Vagina (tissue), 2 donors: ENCODE data around the gene STX11. TPM values are rescaled to one million over a fixed set of nuclear protein-coding genes. Genes with fewer than 3 reads are reported as not detected.

Experiments used
- DNase-seq, 2 donors: peaks; one replicate each; pipeline ENCODE4 v3.0.0-alpha.2; 2017; ENCODE audit errors: extremely low spot score in 2 of 2
- H3K27ac ChIP-seq: fragments of 200-600 bp; sonication (generic); one replicate; pipeline ENCODE4 v1.5.1; 2019
- H3K27me3 ChIP-seq: fragments of 200-600 bp; sonication (generic); one replicate; pipeline ENCODE4 v1.5.1; 2019
- H3K36me3 ChIP-seq, 2 donors: fragments of 200-600 bp; sonication (generic); one replicate each; pipeline ENCODE4 v1.5.1; 2017 to 2019
- H3K4me1 ChIP-seq: fragments of 200-600 bp; sonication (generic); one replicate; pipeline ENCODE4 v1.5.1; 2019
- H3K4me3 ChIP-seq, 2 donors: fragments of 200-600 bp; sonication (generic); 1 replicate in 1 of 2; 2 replicates in 1 of 2; pipeline ENCODE4 v1.5.1; 2016 to 2019
- H3K9me3 ChIP-seq: fragments of 200-600 bp; sonication (generic); one replicate; pipeline ENCODE4 v1.5.1; 2019
- POLR2A ChIP-seq, 2 donors: fragments of 450-650 bp; IDR thresholded peaks; one replicate each; pipeline ENCODE4 v1.6.1; 2017; ENCODE audit warnings: antibody characterized with exemption in 2 of 2, mild to moderate bottlenecking in 2 of 2, moderate library complexity in 2 of 2
- POLR2AphosphoS5 ChIP-seq, 2 donors: sonication (generic); formaldehyde crosslinking; IDR thresholded peaks; one replicate each; pipeline ENCODE4 v1.9.0; 2017; ENCODE audit warnings: antibody characterized with exemption in 2 of 2, mild to moderate bottlenecking in 2 of 2, low read depth in 1 of 2; ENCODE audit not compliant: insufficient read depth in 1 of 2
- intact Hi-C: fragments of 100-400 bp; cut with DNase I; formaldehyde crosslinking; loops from one replicate; pipeline ENCODE4 v1.15.1; 2023
- total RNA-seq: library from RNA; depleted of rRNA; stranded (reverse); fragments of >200 nt; gene quantifications from one replicate; pipeline ENCODE4 v1.2.3, GENCODE V29; 2016
- TF ChIP-seq, protein P1 (sequence below), 3 experiments: fragments of 450-650 bp in 2 of 3; fragments of 200-600 bp in 1 of 3; sonication (generic) in 1 of 3; IDR thresholded peaks; one replicate each; pipeline ENCODE4 v1.5.1; 2017 to 2019; ENCODE audit warnings: antibody characterized with exemption in 3 of 3, mild to moderate bottlenecking in 2 of 3, moderate library complexity in 2 of 3

STX11 gene
- total RNA-seq, 1 donor from 2014 or later, result 5.4 TPM

DNA sequence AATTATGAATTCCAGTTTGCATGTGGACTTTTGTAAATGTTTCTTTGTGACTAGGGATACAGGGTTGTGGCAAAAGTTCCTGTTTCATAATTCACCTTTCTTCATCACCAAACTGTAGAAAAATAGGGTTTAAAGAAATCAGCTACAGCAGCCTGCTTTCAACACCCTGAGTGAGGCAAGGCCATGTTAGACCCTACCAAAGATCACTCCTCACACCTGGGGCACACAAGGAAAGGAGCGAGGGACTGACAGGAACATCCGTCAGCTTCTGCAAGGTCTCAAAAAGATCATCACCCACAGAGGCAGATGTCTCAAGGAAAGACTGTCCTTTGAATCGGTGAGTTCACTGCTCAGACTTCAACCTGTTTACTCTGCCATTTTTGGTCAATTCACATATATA, 10.5 kb upstream of the STX11 start:
- TF ChIP-seq, protein P1, sequence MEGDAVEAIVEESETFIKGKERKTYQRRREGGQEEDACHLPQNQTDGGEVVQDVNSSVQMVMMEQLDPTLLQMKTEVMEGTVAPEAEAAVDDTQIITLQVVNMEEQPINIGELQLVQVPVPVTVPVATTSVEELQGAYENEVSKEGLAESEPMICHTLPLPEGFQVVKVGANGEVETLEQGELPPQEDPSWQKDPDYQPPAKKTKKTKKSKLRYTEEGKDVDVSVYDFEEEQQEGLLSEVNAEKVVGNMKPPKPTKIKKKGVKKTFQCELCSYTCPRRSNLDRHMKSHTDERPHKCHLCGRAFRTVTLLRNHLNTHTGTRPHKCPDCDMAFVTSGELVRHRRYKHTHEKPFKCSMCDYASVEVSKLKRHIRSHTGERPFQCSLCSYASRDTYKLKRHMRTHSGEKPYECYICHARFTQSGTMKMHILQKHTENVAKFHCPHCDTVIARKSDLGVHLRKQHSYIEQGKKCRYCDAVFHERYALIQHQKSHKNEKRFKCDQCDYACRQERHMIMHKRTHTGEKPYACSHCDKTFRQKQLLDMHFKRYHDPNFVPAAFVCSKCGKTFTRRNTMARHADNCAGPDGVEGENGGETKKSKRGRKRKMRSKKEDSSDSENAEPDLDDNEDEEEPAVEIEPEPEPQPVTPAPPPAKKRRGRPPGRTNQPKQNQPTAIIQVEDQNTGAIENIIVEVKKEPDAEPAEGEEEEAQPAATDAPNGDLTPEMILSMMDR (IDR thresholded peaks at IDR 0.05), result no peak
- TF ChIP-seq POLR2A (IDR thresholded peaks at IDR 0.05) (no peak), POLR2AphosphoS5 (IDR thresholded peaks at IDR 0.05; ENCODE audit: insufficient read depth in 1 of 2, low read depth in 1 of 2) (no peak)
- no peaks in the 10 kb centered on the region for H3K9me3 ChIP-seq
- DNase-seq, result no peak
- intact Hi-C loops, result no loop called here
- H3K27me3 ChIP-seq, result no peaks in the 10 kb centered on the region
- no peaks in the 10 kb centered on the region for H3K36me3 ChIP-seq
- H3K4me3 ChIP-seq, result no peak overlapping the region
- H3K4me1 ChIP-seq, result no peaks in the 10 kb centered on the region
- no peak overlapping the region for H3K27ac ChIP-seq

DNA sequence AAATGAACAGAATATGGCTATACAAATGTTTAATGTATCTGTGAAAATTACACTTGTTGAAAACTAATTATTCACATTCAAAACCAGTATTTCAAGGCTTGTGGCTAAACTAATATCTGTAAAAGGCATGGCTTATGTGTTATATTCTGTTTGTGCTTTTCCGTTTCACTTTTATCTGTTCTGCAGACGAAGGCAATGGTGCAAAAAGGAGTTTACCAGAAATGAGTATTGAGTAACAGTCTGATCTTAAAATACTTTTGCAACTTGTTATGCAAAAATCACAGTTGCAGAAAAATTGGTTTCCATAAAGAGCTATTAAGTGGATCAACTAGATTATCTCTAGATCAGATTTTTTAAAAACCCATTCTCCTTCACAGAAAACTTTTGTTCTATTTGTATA, 9.4 kb upstream of the STX11 start:
- Histone ChIP-seq H3K4me1 (no peaks in the 10 kb centered on the region), H3K9me3 (no peaks in the 10 kb centered on the region), H3K27ac (no peak overlapping the region), H3K27me3 (no peaks in the 10 kb centered on the region), H3K36me3 (no peaks in the 10 kb centered on the region), H3K4me3 (no peak overlapping the region)
- no peak for TF ChIP-seq POLR2AphosphoS5 (IDR thresholded peaks at IDR 0.05; ENCODE audit: insufficient read depth in 1 of 2, low read depth in 1 of 2)
- intact Hi-C loops, result no loop called here
- no peak for DNase-seq

DNA sequence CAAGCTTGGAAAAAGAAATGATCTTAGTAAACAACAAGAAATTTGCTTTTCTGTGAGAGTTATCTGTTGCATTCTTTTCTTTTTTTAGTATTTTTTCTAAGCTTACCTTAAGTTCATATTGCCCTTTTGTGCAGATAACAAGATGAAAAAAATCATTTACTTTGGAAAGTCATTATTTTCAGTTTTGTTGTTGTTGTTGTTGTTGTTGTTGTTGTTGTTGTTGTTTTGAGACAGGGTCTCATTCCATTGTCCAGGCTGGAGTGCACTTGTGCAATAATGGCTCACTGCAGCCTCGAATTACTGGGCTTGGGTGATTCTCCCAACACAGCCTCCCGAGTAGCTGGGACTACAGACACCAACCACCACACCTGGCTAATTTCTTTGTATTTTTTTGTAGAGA, 8.8 kb upstream of the STX11 start:
- DNase-seq, result no peak
- Histone ChIP-seq H3K9me3 (no peaks in the 10 kb centered on the region), H3K36me3 (no peaks in the 10 kb centered on the region), H3K4me3 (no peak overlapping the region), H3K27ac (no peak overlapping the region), H3K27me3 (no peaks in the 10 kb centered on the region), H3K4me1 (no peaks in the 10 kb centered on the region)
- TF ChIP-seq POLR2A (IDR thresholded peaks at IDR 0.05), result no peak
- no peak for TF ChIP-seq POLR2AphosphoS5 (IDR thresholded peaks at IDR 0.05; ENCODE audit: insufficient read depth in 1 of 2, low read depth in 1 of 2)
- TF ChIP-seq, protein P1 (IDR thresholded peaks at IDR 0.05), result no peak
- intact Hi-C loops, result no loop called here

DNA sequence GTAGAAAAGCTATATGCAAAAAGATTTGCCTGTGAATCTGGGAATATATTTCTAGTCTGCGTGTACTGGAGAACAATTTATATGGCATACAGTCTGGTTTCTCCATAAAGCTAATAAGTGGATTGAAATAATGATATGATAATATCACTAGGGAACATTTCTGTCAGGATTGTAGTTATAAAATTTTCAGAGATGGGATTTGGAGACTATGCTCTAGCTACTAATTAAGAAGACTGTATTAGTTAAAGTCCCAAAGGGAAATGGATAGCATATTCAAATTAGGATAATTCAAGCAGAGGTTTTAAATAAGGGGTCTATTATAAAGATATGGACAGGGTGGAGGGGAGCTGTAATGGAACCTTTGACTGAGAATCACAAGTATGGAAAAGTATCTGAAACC, 7.2 kb upstream of the STX11 start:
- H3K27me3 ChIP-seq, result no peaks in the 10 kb centered on the region
- H3K9me3 ChIP-seq, result no peaks in the 10 kb centered on the region
- H3K4me3 ChIP-seq, result no peak overlapping the region
- H3K27ac ChIP-seq, result no peak overlapping the region
- H3K4me1 ChIP-seq, result no peaks in the 10 kb centered on the region
- no peaks in the 10 kb centered on the region for H3K36me3 ChIP-seq
- no peak for TF ChIP-seq POLR2AphosphoS5 (IDR thresholded peaks at IDR 0.05; ENCODE audit: insufficient read depth in 1 of 2, low read depth in 1 of 2)
- TF ChIP-seq POLR2A (IDR thresholded peaks at IDR 0.05), result no peak
- TF ChIP-seq, protein P1 (IDR thresholded peaks at IDR 0.05), result no peak
- no peak for DNase-seq
- intact Hi-C loops, result no loop called here

DNA sequence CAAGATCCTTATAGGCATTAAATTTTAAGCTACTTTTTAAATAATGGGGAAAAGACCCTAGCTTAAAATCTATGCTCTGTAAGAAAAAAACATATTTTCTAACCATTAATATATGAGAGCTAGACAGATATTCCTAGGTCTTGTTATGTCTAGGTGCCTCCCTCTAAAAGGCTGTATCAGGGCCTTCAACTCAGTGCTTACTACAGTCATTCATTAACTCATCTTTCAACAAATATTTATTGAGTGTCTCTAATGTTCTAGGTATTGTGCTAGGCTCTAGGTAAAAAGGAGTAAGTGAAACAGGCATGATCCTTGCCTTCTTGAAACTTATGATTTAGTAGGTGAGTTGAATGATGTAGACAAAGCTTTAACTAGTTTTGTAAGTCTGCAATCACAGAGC, 6.4 kb upstream of the STX11 start:
- TF ChIP-seq POLR2AphosphoS5 (IDR thresholded peaks at IDR 0.05; ENCODE audit: insufficient read depth in 1 of 2, low read depth in 1 of 2), result no peak
- TF ChIP-seq, protein P1 (IDR thresholded peaks at IDR 0.05), result no peak
- TF ChIP-seq POLR2A (IDR thresholded peaks at IDR 0.05), result no peak
- H3K27me3 ChIP-seq, result no peaks in the 10 kb centered on the region
- intact Hi-C loops, result no loop called here
- DNase-seq, result no peak
- no peaks in the 10 kb centered on the region for H3K9me3 ChIP-seq
- H3K27ac ChIP-seq, result no peak overlapping the region
- H3K4me1 ChIP-seq, result no peaks in the 10 kb centered on the region
- H3K36me3 ChIP-seq, result no peaks in the 10 kb centered on the region
- no peak overlapping the region for H3K4me3 ChIP-seq

DNA sequence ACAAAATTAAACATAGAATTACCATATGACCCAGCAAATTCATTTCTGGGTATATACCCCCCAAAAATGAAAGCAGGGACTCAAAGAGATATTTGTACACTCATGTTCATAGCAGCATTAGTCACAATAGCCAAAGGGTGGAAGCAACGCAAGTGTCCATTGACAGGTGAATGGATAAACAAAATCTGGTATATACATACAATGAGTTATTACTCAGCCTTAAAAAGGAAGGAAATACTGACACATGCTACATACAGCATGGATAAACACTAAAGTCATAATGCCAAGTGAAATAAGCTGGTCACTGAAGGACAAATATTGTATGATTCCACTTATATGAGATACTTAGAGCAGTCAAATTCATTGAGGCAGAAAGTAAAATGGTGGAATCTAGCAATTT, 5.3 kb upstream of the STX11 start:
- no peak for DNase-seq
- H3K27me3 ChIP-seq, result no peaks in the 10 kb centered on the region
- intact Hi-C loops, result no loop called here
- no peaks in the 10 kb centered on the region for H3K36me3 ChIP-seq
- no peaks in the 10 kb centered on the region for H3K9me3 ChIP-seq
- TF ChIP-seq, protein P1 (IDR thresholded peaks at IDR 0.05), result no peak
- TF ChIP-seq POLR2A (IDR thresholded peaks at IDR 0.05) (no peak), POLR2AphosphoS5 (IDR thresholded peaks at IDR 0.05; ENCODE audit: insufficient read depth in 1 of 2, low read depth in 1 of 2) (no peak)
- H3K4me1 ChIP-seq, result no peaks in the 10 kb centered on the region
- no peak overlapping the region for H3K4me3 ChIP-seq
- no peak overlapping the region for H3K27ac ChIP-seq
